Cardiac fibroblast (primary cell): ENCODE measurements around the gene ZNF444.

Experiments used
- DNase-seq, 2 donors: peaks; one replicate each; pipeline versions ENCODE4 v3.0.0 to v3.0.0-alpha.2; 2010; ENCODE audit warnings: low read depth in 2 of 2
- H3K4me3 ChIP-seq, 2 donors: replicated peaks in 1 of 2; 1 replicate in 1 of 2; 2 replicates in 1 of 2; pipeline ENCODE4 v1.5.1; 2011; ENCODE audit warnings: low read depth in 2 of 2, low read length in 2 of 2, mild to moderate bottlenecking in 2 of 2, moderate library complexity in 1 of 2
- CTCF ChIP-seq: IDR thresholded peaks from one replicate; pipeline ENCODE4 v1.5.1; 2011; ENCODE audit warnings: low read depth, mild to moderate bottlenecking, low read length, inconsistent platforms

The ZNF444 gene

GRCh38 chr19:56133858-56134653 lies 7.0 kb upstream of the ZNF444 start:
- TF ChIP-seq CTCF = no peak
- no peak overlapping the region for H3K4me3 ChIP-seq
- peak in 1 of 2 donors; percentile 46 for DNase-seq

- DNase-seq = no peak
- no peak overlapping the region for H3K4me3 ChIP-seq
- TF ChIP-seq CTCF = no peak
These were observed 6.5 kb upstream of the ZNF444 start for GRCh38 chr19:56134654-56134921.

- TF ChIP-seq CTCF = no peak
These were observed 4.7 kb upstream of the ZNF444 start for GRCh38 chr19:56136362-56136761.

GRCh38 chr19:56137405-56137804 lies 3.7 kb upstream of the ZNF444 start:
- no peak overlapping the region for H3K4me3 ChIP-seq
- TF ChIP-seq CTCF = no peak
- DNase-seq = no peak

More at GRCh38 chr19:56136362-56136761, 4.7 kb upstream of the ZNF444 start:
- no peak for DNase-seq
- no peak overlapping the region for H3K4me3 ChIP-seq

- TF ChIP-seq CTCF = no peak
- DNase-seq = peak; percentile 30 to 40
- H3K4me3 ChIP-seq = no peak overlapping the region
These were observed 3.0 kb upstream of the ZNF444 start for GRCh38 chr19:56138069-56138468.

GRCh38 chr19:56139847-56140582 lies 1.1 kb upstream of the ZNF444 start:
- DNase-seq = peak; percentile 19 to 21
- TF ChIP-seq CTCF = no peak
- peak overlapping the region; percentile 65 for H3K4me3 ChIP-seq
